GM10248 (cell line): Measurements from ENCODE around the gene SLC17A7.

ENCODE experiments used
- CTCF ChIA-PET: fragments of 300-600 bp; sonication (Branson Sonifier 250); formaldehyde crosslinking; extraction: SDS; loops from one replicate; lab custom pipeline; 2021; ENCODE audit warnings: antibody characterized with exemption; lab: Yijun Ruan, JAX
- POLR2A ChIA-PET: fragments of 350-650 bp; sonication (Branson Sonifier 250); formaldehyde crosslinking; extraction: SDS; loops from one replicate; lab custom pipeline; 2020; ENCODE audit warnings: antibody characterized with exemption; lab: Yijun Ruan, JAX
- DNase-seq: peaks from one replicate; pipeline ENCODE4 v3.0.0; 2012; ENCODE audit errors: extremely low spot score
- CTCF ChIP-seq: IDR thresholded peaks from 2 replicates; pipeline ENCODE4 v1.5.1; 2012; ENCODE audit warnings: mild to moderate bottlenecking, low read depth; ENCODE audit errors: extremely low read depth, missing control alignments, control extremely low read depth

SLC17A7 gene

DNA sequence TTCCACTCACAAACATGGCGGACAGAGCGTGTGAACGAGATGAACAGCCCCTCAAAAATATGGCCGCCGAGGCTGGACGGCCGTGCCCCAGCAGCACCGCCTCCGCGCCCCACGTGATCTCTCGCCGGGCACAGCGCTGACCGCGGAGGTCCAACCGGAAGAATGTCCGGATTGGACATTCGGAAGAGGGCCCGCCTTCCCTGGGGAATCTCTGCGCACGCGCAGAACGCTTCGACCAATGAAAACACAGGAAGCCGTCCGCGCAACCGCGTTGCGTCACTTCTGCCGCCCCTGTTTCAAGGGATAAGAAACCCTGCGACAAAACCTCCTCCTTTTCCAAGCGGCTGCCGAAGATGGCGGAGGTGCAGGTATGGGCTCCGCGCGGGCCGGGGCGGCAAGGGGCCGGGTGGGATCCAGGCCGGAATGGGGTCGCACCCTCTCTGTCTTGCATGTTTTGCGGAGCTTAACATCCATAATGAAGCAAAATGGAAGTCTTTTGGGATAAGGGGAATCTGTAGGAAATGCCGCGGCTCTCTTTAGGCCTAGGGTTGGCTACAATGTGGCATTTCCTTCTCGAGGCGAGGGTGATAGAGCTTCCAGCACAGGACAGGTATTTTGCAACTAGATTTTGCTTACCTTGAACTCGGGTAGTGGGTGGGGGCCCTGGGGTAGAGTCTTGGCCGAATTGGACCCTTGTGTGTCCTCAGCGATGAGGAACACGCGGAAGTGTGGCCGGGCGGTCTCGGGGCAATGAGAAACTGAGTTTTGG lies 46.1 kb upstream of the SLC17A7 start, which contains the start of gene RPL13A:
Gene RPL13A, plus strand, starts transcription at position 332 of the 769 bp plus-strand sequence. Its CDS starts 22 bp downstream, at position 354.
- TF ChIP-seq CTCF = no peak
- peak; percentile 98 for DNase-seq
- ChIA-PET POLR2A (interaction anchor here (0.7 to 1.9 kb wide), 6 partner anchors 8 to 177 kb away, joined by 3 to 16 read pairs (median 4); partner anchors contain the start of genes RPS11 and RRAS), CTCF (interaction anchor here (2.1 kb wide), 1 partner anchor 14 kb away, joined by 7 read pairs; the partner anchor contains the start of gene FLT3LG)

- no peak for DNase-seq
- ChIA-PET POLR2A (interaction anchor here (1.5 kb wide), 2 partner anchors 9 to 17 kb away, joined by 5 to 6 read pairs; partner anchors contain the start of gene RPS11), CTCF (no interaction called here)
- TF ChIP-seq CTCF = no peak
These were observed 45.5 kb upstream of the SLC17A7 start for GRCh38 chr19:49486710-49487276.

- TF ChIP-seq CTCF = no peak
- ChIA-PET CTCF (interaction anchor here (1.7 kb wide), 1 partner anchor 13 kb away, joined by 6 read pairs; no protein-coding TSS in a partner anchor), POLR2A (no interaction called here)
- no peak for DNase-seq
These were observed 44.9 kb upstream of the SLC17A7 start for GRCh38 chr19:49486232-49486631.

DNA sequence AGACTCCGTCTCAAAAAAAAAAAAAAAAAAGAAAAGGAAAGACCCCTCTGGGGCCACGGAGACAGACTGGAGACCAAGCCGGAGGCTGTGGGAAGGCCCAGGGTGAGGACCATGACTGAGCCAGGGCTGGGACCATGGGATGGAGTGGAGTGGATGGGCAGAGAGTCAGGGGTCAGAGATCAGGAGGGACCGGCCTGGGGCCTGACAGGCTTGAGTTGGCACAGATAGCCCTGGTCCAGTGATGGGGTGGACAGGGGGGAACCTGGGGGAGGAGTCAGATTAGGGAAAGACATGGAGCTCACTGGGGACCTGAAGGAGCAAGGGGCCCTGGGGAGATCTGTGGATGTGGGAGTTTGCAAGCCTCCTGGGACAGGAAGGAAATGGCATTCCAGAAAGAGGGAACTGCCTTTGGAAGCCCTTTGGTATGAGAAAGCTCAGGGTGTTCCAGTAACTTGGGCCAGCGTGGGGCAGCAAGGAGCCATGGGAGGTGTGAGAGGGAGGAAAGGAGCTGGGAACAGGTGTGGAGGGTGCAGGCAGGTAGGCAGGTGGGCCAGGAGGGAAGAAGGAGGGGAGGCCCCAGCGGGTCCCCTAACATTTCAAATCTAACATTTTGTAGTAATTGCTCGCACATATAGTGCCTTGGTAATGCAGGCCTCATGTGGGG lies 39.8 kb upstream of the SLC17A7 start:
- POLR2A ChIA-PET = interaction anchor here (0.7 kb wide), 1 partner anchor 1073 kb away, joined by 3 read pairs; no protein-coding TSS in a partner anchor
- no peak for TF ChIP-seq CTCF
- DNase-seq = no peak
- CTCF ChIA-PET = interaction anchor here (3.3 kb wide), 1 partner anchor 8 kb away, joined by 12 read pairs; no protein-coding TSS in a partner anchor

- CTCF ChIA-PET = no interaction called here
- no peak for DNase-seq
- TF ChIP-seq CTCF = no peak
- POLR2A ChIA-PET = no interaction called here
These were observed 38.8 kb upstream of the SLC17A7 start for GRCh38 chr19:49479975-49480628.
